SK-N-SH (cell line): ENCODE measurements around the gene GNE. TPM values are rescaled to one million over a fixed set of nuclear protein-coding genes. Genes with fewer than 3 reads are reported as not detected.

Experiments used
- CTCF ChIA-PET: fragments of 300-600, 350-600 bp; formaldehyde crosslinking; extraction: SDS; loops from one replicate; lab custom pipeline; 2021; lab: Yijun Ruan, JAX
- POLR2A ChIA-PET: fragments of 350-600 bp; sonication (Branson Sonifier 250); formaldehyde crosslinking; extraction: SDS; loops from one replicate; lab custom pipeline; 2020; ENCODE audit warnings: antibody characterized with exemption, inconsistent platforms; lab: Yijun Ruan, JAX
- DNase-seq: peaks from one replicate; pipeline ENCODE4 v3.0.0; 2012
- H2AFZ ChIP-seq: fragments of 200-600 bp; sonication (generic); 2 replicates; pipeline ENCODE4 v1.8.1; 2016; ENCODE audit warnings: antibody characterized with exemption, mild to moderate bottlenecking, low read depth
- H3F3A ChIP-seq: fragments of 200-600 bp; sonication (generic); replicated peaks from 2 replicates; pipeline ENCODE3; 2016; ENCODE audit warnings: antibody characterized with exemption, mild to moderate bottlenecking; ENCODE audit not compliant: insufficient read depth
- H3K27ac ChIP-seq, 2 experiments: fragments of 200-500 bp in 1 of 2; fragments of 200-600 bp in 1 of 2; sonication (Bioruptor generic) in 1 of 2; sonication (generic), shearing (Covaris generic) in 1 of 2; 2 replicates each; pipeline versions ENCODE4 v1.5.1 to v1.6.1; 2014 to 2016; ENCODE audit warnings: low read depth in 2 of 2, inconsistent platforms in 1 of 2, low read length in 1 of 2, mild to moderate bottlenecking in 1 of 2, mixed read lengths in 1 of 2
- H3K27me3 ChIP-seq: fragments of 200-600 bp; sonication (generic), shearing (Covaris generic); 2 replicates; pipeline ENCODE4 v1.6.1; 2016; ENCODE audit warnings: mixed run types; ENCODE audit not compliant: insufficient read depth
- H3K36me3 ChIP-seq, 2 experiments: fragments of 200-500 bp in 1 of 2; fragments of 200-600 bp in 1 of 2; sonication (Bioruptor generic) in 1 of 2; sonication (generic) in 1 of 2; replicated peaks in 1 of 2; 2 replicates each; pipeline versions ENCODE3 to v1.5.1; 2014 to 2016; ENCODE audit warnings: low read length in 1 of 2, mild to moderate bottlenecking in 1 of 2; ENCODE audit not compliant: insufficient read depth in 2 of 2, control insufficient read depth in 1 of 2
- H3K4me1 ChIP-seq, 2 experiments: fragments of 200-500 bp in 1 of 2; fragments of 200-600 bp in 1 of 2; sonication (Bioruptor generic) in 1 of 2; sonication (generic), shearing (Covaris generic) in 1 of 2; 2 replicates each; pipeline versions ENCODE4 v1.5.1 to v1.6.1; 2014 to 2016; ENCODE audit warnings: low read depth in 1 of 2, low read length in 1 of 2, mixed run types in 1 of 2; ENCODE audit not compliant: insufficient read depth in 2 of 2, control insufficient read depth in 1 of 2
- H3K4me2 ChIP-seq: fragments of 200-600 bp; sonication (generic), shearing (Covaris generic); 2 replicates; pipeline ENCODE4 v1.6.1; 2017; ENCODE audit warnings: mixed run types
- H3K4me3 ChIP-seq, 2 experiments: fragments of 200-500 bp in 1 of 2; fragments of 200-600 bp in 1 of 2; sonication (Bioruptor generic) in 1 of 2; sonication (generic), shearing (Covaris generic) in 1 of 2; 2 replicates each; pipeline versions ENCODE4 v1.5.1 to v1.8.1; 2014 to 2016; ENCODE audit warnings: low read depth in 2 of 2, inconsistent platforms in 1 of 2, low read length in 1 of 2, mild to moderate bottlenecking in 1 of 2, mixed read lengths in 1 of 2, moderate library complexity in 1 of 2
- H3K79me2 ChIP-seq: fragments of 200-600 bp; sonication (generic); 2 replicates; pipeline ENCODE4 v1.8.1; 2017; ENCODE audit warnings: mild to moderate bottlenecking; ENCODE audit not compliant: insufficient read depth
- H3K9ac ChIP-seq: fragments of 200-600 bp; sonication (generic); 2 replicates; pipeline ENCODE4 v1.6.1; 2017; ENCODE audit warnings: mixed run types
- H3K9me2 ChIP-seq: fragments of 200-600 bp; sonication (generic); 2 replicates; pipeline ENCODE4 v1.6.1; 2017; ENCODE audit warnings: mixed run types
- H3K9me3 ChIP-seq: fragments of 200-600 bp; sonication (generic); 2 replicates; pipeline ENCODE4 v1.6.1; 2017; ENCODE audit warnings: mixed run types, mild to moderate bottlenecking, moderate library complexity
- H4K20me1 ChIP-seq: fragments of 200-600 bp; sonication (generic); 2 replicates; pipeline ENCODE4 v1.6.1; 2017; ENCODE audit warnings: mild to moderate bottlenecking, mixed run types; ENCODE audit not compliant: insufficient read depth
- ELF1 ChIP-seq: IDR thresholded peaks from 2 replicates; pipeline ENCODE4 v1.4.0; 2012
- EP300 ChIP-seq, 2 experiments: IDR thresholded peaks; 2 replicates each; pipeline versions ENCODE4 v1.4.0 to v1.6.1; 2012; ENCODE audit warnings: borderline replicate concordance in 1 of 2, low read depth in 1 of 2, low read length in 1 of 2
- EZH2phosphoT487 ChIP-seq: fragments of 200-600 bp; sonication (generic); IDR thresholded peaks from 2 replicates; pipeline ENCODE4 v1.6.1; 2017; ENCODE audit warnings: low read depth, mixed run types, mild to moderate bottlenecking, antibody characterized with exemption, moderate library complexity, borderline replicate concordance
- FOXJ3 ChIP-seq: sonication (generic); formaldehyde crosslinking; IDR thresholded peaks from 2 replicates; pipeline ENCODE4 v1.5.1; 2020; ENCODE audit warnings: mild to moderate bottlenecking, missing genetic modification reagents
- GABPA ChIP-seq: IDR thresholded peaks from 2 replicates; pipeline ENCODE4 v1.4.0; 2012; ENCODE audit warnings: low read depth, mild to moderate bottlenecking
- GATA2 ChIP-seq: sonication (generic); formaldehyde crosslinking; IDR thresholded peaks from 2 replicates; pipeline ENCODE4 v1.5.0; 2020; ENCODE audit warnings: mild to moderate bottlenecking, missing genetic modification reagents
- MEF2A ChIP-seq: IDR thresholded peaks from 2 replicates; pipeline ENCODE4 v1.4.0; 2012; ENCODE audit warnings: low read depth, borderline replicate concordance
- MXI1 ChIP-seq: IDR thresholded peaks from 2 replicates; pipeline ENCODE4 v1.6.1; 2012; ENCODE audit warnings: mild to moderate bottlenecking, low read depth, low read length, improper control_type of control experiment
- RCOR1 ChIP-seq: fragments of 150-350 bp; IDR thresholded peaks from 2 replicates; pipeline ENCODE4 v1.6.1; 2017; ENCODE audit warnings: antibody characterized with exemption, low read length
- RXRA ChIP-seq: IDR thresholded peaks from 2 replicates; pipeline ENCODE4 v1.4.0; 2012; ENCODE audit warnings: low read depth, mild to moderate bottlenecking, borderline replicate concordance
- SIN3A ChIP-seq: IDR thresholded peaks from 2 replicates; pipeline ENCODE4 v1.6.1; 2012; ENCODE audit warnings: low read depth, mild to moderate bottlenecking, low read length, moderate library complexity, borderline replicate concordance
- YY1 ChIP-seq: IDR thresholded peaks from 2 replicates; pipeline ENCODE4 v1.4.0; 2012; ENCODE audit warnings: low read depth, mild to moderate bottlenecking
- WGBS: methylation state at CpG from one replicate; pipeline ENCODE4 v1.1.6; 2017; ENCODE audit warnings: low lambda C conversion rate; 5-methylcytosine and 5-hydroxymethylcytosine counted together
- polyA plus RNA-seq, 3 experiments: library from polyadenylated mRNA; depleted of rRNA; stranded (reverse); fragments of >200 nt; gene quantifications; 2 replicates each; pipeline ENCODE4 v1.2.3, GENCODE V29; 2012
- TF ChIP-seq, protein P1 (sequence below): fragments of 150-350 bp; IDR thresholded peaks from 2 replicates; pipeline ENCODE4 v1.6.1; 2016; ENCODE audit warnings: mild to moderate bottlenecking, low read depth, low read length
- TF ChIP-seq, protein P2 (sequence below): IDR thresholded peaks from 2 replicates; pipeline ENCODE4 v1.4.0; 2012; ENCODE audit warnings: low read depth

GNE gene
- polyA plus RNA-seq, 1 of the 3 experiments (the other 2 are of a cell fraction) = 13.0 TPM

DNA sequence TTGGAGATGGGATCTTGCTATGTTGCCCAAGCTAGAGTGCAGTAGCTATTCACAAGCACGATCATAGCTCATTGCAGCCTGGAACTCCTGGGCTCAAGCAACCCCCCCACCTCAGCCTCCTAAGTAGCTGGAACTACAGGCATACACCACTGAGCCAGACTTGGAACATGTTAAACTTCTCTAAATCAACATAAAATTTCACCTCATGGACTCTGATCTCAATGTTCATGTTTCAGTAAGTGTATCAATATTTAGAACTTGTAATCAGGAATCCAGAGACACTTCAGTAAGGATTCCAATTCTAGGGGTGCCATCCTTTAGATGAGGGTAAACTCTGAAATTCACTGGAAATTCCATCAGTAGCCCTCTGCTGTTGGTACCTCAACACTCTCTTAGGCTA, 6.8 kb downstream of the GNE start:
- H3K79me2 ChIP-seq = peaks cover 97% of the 10 kb centered on the region
- DNase-seq = no peak
- WGBS = 88% methylated on average over 1 of the region's 1 CpG
- no peak overlapping the region for H3K27ac ChIP-seq
- no peaks in the 10 kb centered on the region for H3K4me1 ChIP-seq
- H3K9me2 ChIP-seq = no peaks in the 10 kb centered on the region
- H3K9ac ChIP-seq = no peak overlapping the region
- H3K36me3 ChIP-seq = peaks cover 0 to 24% of the 10 kb centered on the region in 2 experiments
- CTCF ChIA-PET = interaction anchor here (0.9 to 7.3 kb wide), 2 partner anchors 79 to 85 kb away, joined by 3 to 83 read pairs; no protein-coding TSS in a partner anchor
- H3K4me3 ChIP-seq = no peak overlapping the region
- H4K20me1 ChIP-seq = peaks cover 30% of the 10 kb centered on the region
- H2AFZ ChIP-seq = no peak overlapping the region
- POLR2A ChIA-PET = no interaction called here
- no peaks in the 10 kb centered on the region for H3K9me3 ChIP-seq
- H3K27me3 ChIP-seq = no peaks in the 10 kb centered on the region
- no peak for TF ChIP-seq RXRA
- TF ChIP-seq YY1 = no peak
- TF ChIP-seq, protein P1, sequence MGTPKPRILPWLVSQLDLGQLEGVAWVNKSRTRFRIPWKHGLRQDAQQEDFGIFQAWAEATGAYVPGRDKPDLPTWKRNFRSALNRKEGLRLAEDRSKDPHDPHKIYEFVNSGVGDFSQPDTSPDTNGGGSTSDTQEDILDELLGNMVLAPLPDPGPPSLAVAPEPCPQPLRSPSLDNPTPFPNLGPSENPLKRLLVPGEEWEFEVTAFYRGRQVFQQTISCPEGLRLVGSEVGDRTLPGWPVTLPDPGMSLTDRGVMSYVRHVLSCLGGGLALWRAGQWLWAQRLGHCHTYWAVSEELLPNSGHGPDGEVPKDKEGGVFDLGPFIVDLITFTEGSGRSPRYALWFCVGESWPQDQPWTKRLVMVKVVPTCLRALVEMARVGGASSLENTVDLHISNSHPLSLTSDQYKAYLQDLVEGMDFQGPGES = no peak
- no peak for TF ChIP-seq EZH2phosphoT487
- no peak for TF ChIP-seq FOXJ3 (CRISPR knock-in tag)
- peaks cover 11% of the 10 kb centered on the region for H3F3A ChIP-seq
- H3K4me2 ChIP-seq = no peak overlapping the region

DNA sequence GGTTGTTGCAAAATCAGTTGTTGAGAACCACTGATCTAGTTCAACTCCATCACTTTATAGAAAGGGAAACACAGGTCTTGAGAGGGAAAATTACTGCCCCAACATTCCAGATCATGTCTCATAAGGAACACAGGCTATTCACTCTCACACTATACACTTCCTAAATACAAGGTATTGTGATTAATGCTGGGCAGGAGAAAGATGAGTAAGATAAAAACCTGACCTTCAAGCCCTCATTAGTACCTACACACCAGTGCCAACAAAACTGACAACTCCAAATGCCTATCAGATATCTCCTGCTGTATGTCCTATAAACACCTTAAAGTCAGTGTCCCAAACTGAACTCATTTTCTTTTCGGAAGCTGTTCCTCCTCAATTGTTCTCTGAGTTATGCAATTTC, 8.2 kb downstream of the GNE start:
- WGBS = 96% methylated on average over 1 of the region's 1 CpG
- peaks cover 97% of the 10 kb centered on the region for H3K79me2 ChIP-seq
- peaks cover 30% of the 10 kb centered on the region for H4K20me1 ChIP-seq
- H3K4me3 ChIP-seq = no peak overlapping the region
- H3K9ac ChIP-seq = no peak overlapping the region
- H3K27ac ChIP-seq = no peak overlapping the region
- peaks cover 9 to 33% of the 10 kb centered on the region in 2 experiments for H3K36me3 ChIP-seq
- TF ChIP-seq MEF2A (no peak), MXI1 (no peak), RCOR1 (no peak), ELF1 (no peak), RXRA (no peak), GATA2 (CRISPR knock-in tag) (no peak), SIN3A (no peak)
- peaks cover 11% of the 10 kb centered on the region for H3F3A ChIP-seq
- DNase-seq = no peak
- H3K9me2 ChIP-seq = no peaks in the 10 kb centered on the region
- H3K4me1 ChIP-seq = peaks cover 0 to 5% of the 10 kb centered on the region in 2 experiments; a peak in 1 of 4 replicates
- H3K27me3 ChIP-seq = no peaks in the 10 kb centered on the region
- no peak overlapping the region for H2AFZ ChIP-seq
- ChIA-PET POLR2A (no interaction called here), CTCF (interaction anchor here (7.3 kb wide), 1 partner anchor 80 kb away, joined by 83 read pairs; no protein-coding TSS in a partner anchor)
- H3K4me2 ChIP-seq = no peak overlapping the region
- no peaks in the 10 kb centered on the region for H3K9me3 ChIP-seq

DNA sequence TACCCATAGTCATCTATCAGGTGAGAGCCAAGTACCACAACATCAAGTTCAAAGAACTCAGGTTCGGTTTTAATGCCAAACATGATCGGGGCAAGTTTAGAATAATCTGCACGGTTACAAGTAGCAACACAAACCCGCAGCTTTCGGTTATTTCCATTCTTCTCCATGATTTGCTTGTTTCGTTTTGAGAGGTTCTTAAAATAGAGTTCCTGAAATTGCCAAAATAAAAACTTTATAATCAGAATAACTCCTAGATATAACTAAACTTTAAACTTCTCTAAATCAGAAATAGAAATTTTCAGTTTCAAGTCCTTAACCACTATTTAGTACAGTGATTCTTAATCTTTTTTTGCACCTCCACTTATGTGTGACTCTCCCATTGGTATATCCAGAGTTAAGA, 9.1 kb downstream of the GNE start:
- 93% methylated on average over 6 of the region's 6 CpGs for WGBS
- peaks cover 0 to 5% of the 10 kb centered on the region in 2 experiments; a peak in 1 of 4 replicates for H3K4me1 ChIP-seq
- no peaks in the 10 kb centered on the region for H3K9me2 ChIP-seq
- H3K79me2 ChIP-seq = peaks cover 96% of the 10 kb centered on the region
- H3K27me3 ChIP-seq = no peaks in the 10 kb centered on the region
- ChIA-PET CTCF (interaction anchor here (0.7 to 7.3 kb wide), 8 partner anchors 9 to 112 kb away, joined by 3 to 83 read pairs (median 4); partner anchors contain the start of genes CLTA, GLIPR2 and GNE), POLR2A (no interaction called here)
- H3K27ac ChIP-seq = no peak overlapping the region
- peaks cover 9 to 34% of the 10 kb centered on the region in 2 experiments for H3K36me3 ChIP-seq
- H4K20me1 ChIP-seq = peaks cover 30% of the 10 kb centered on the region
- H2AFZ ChIP-seq = no peak overlapping the region
- no peak for TF ChIP-seq EP300 (IDR thresholded peaks at IDR 0.05; ENCODE audit: borderline replicate concordance in 1 of 2, low read depth in 1 of 2, low read length in 1 of 2)
- TF ChIP-seq, protein P2, sequence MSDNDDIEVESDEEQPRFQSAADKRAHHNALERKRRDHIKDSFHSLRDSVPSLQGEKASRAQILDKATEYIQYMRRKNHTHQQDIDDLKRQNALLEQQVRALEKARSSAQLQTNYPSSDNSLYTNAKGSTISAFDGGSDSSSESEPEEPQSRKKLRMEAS = no peak
- no peak for TF ChIP-seq GABPA
- no peaks in the 10 kb centered on the region for H3K9me3 ChIP-seq
- H3K4me2 ChIP-seq = no peak overlapping the region
- H3K9ac ChIP-seq = no peak overlapping the region
- no peak for DNase-seq
- no peak overlapping the region for H3K4me3 ChIP-seq
- peaks cover 11% of the 10 kb centered on the region for H3F3A ChIP-seq
